ENCODE results near the gene LCP1.
"Not testable (repeated sequence)": the region's sequence is repeated elsewhere in the genome, so short reads cannot be mapped to it uniquely, and the experiment has no call there.

LCP1 gene

GRCh38 chr13:46162741-46163140 lies 19.2 kb downstream of the LCP1 start:
- not testable (repeated sequence) for DNase-seq (ENCODE audit: low read depth in 3 of 3, low spot score in 1 of 3)

GRCh38 chr13:46160471-46161066 lies 21.4 kb downstream of the LCP1 start:
- no peak for DNase-seq (ENCODE audit: low read depth in 3 of 3, low spot score in 1 of 3)

GRCh38 chr13:46160065-46160464 lies 21.9 kb downstream of the LCP1 start:
- DNase-seq (ENCODE audit: low read depth in 3 of 3, low spot score in 1 of 3) = no peak

- DNase-seq (ENCODE audit: low read depth in 3 of 3, low spot score in 1 of 3) = no peak
Measured at GRCh38 chr13:46158983-46159382, 23.0 kb downstream of the LCP1 start.

GRCh38 chr13:46158222-46158621 lies 23.8 kb downstream of the LCP1 start:
- no peak for DNase-seq (ENCODE audit: low read depth in 3 of 3, low spot score in 1 of 3)

- no peak for DNase-seq (ENCODE audit: low read depth in 3 of 3, low spot score in 1 of 3)
Measured at GRCh38 chr13:46154136-46154801, 27.7 kb downstream of the LCP1 start.

- DNase-seq (ENCODE audit: low read depth in 3 of 3, low spot score in 1 of 3) = no peak
Measured at GRCh38 chr13:46152627-46153328, 29.2 kb downstream of the LCP1 start.

- DNase-seq (ENCODE audit: low read depth in 3 of 3, low spot score in 1 of 3) = no peak
Measured at GRCh38 chr13:46150134-46150693, 31.8 kb downstream of the LCP1 start.

- no peak for DNase-seq (ENCODE audit: low read depth in 3 of 3, low spot score in 1 of 3)
Measured at GRCh38 chr13:46149272-46150133, 32.5 kb downstream of the LCP1 start.

- DNase-seq (ENCODE audit: low read depth in 3 of 3, low spot score in 1 of 3) = no peak
Measured at GRCh38 chr13:46146898-46147297, 35.1 kb downstream of the LCP1 start.

- no peak for DNase-seq (ENCODE audit: low read depth in 3 of 3, low spot score in 1 of 3)
Measured at GRCh38 chr13:46145950-46146349, 36.0 kb downstream of the LCP1 start.

- no peak for DNase-seq (ENCODE audit: low read depth in 3 of 3, low spot score in 1 of 3)
Measured at GRCh38 chr13:46145135-46145534, 36.8 kb downstream of the LCP1 start.

GRCh38 chr13:46143184-46143701 lies 38.7 kb downstream of the LCP1 start:
- DNase-seq (ENCODE audit: low read depth in 3 of 3, low spot score in 1 of 3) = no peak

- no peak for DNase-seq (ENCODE audit: low read depth in 3 of 3, low spot score in 1 of 3)
Measured at GRCh38 chr13:46142776-46143175, 39.2 kb downstream of the LCP1 start.

GRCh38 chr13:46140044-46140443 lies 41.9 kb downstream of the LCP1 start:
- no peak for DNase-seq (ENCODE audit: low read depth in 3 of 3, low spot score in 1 of 3)

- DNase-seq (ENCODE audit: low read depth in 3 of 3, low spot score in 1 of 3) = no peak
Measured at GRCh38 chr13:46137627-46138317, 44.2 kb downstream of the LCP1 start.

- no peak for DNase-seq (ENCODE audit: low read depth in 3 of 3, low spot score in 1 of 3)
Measured at GRCh38 chr13:46136688-46137087, 45.3 kb downstream of the LCP1 start.

GRCh38 chr13:46134961-46135522 lies 46.9 kb downstream of the LCP1 start:
- DNase-seq (ENCODE audit: low read depth in 3 of 3, low spot score in 1 of 3) = no peak

GRCh38 chr13:46134494-46134893 lies 47.5 kb downstream of the LCP1 start:
- no peak for DNase-seq (ENCODE audit: low read depth in 3 of 3, low spot score in 1 of 3)

- DNase-seq (ENCODE audit: low read depth in 3 of 3, low spot score in 1 of 3) = no peak
Measured at GRCh38 chr13:46132109-46132508, 49.9 kb downstream of the LCP1 start.
